AG09309 (cell line): Measurements from ENCODE around the gene PRKN.

Experiments
- DNase-seq: peaks from one replicate; pipeline ENCODE4 v3.0.0-alpha.2; 2010; ENCODE audit warnings: low read depth
- H3K4me3 ChIP-seq: 2 replicates; pipeline ENCODE4 v1.5.1; 2011; ENCODE audit warnings: mild to moderate bottlenecking, low read depth, low read length, moderate library complexity; ENCODE audit not compliant: control insufficient read depth
- CTCF ChIP-seq: IDR thresholded peaks from 2 replicates; pipeline ENCODE4 v1.5.1; 2011; ENCODE audit warnings: mild to moderate bottlenecking, low read depth, low read length, inconsistent platforms; ENCODE audit not compliant: insufficient read depth, control insufficient read depth; ENCODE audit errors: missing control alignments

The PRKN gene

GRCh38 chr6:161622779-161623178 is 1104.8 kb downstream of the PRKN start:
- no peak for DNase-seq
- no peak for TF ChIP-seq CTCF
- no peak overlapping the region for H3K4me3 ChIP-seq

GRCh38 chr6:161618831-161619454 is 1108.6 kb downstream of the PRKN start:
- no peak overlapping the region for H3K4me3 ChIP-seq
- peak; percentile 71 for TF ChIP-seq CTCF
- peak; percentile 40 for DNase-seq

- no peak overlapping the region for H3K4me3 ChIP-seq
- no peak for TF ChIP-seq CTCF
- no peak for DNase-seq
These were observed 1113.9 kb downstream of the PRKN start for GRCh38 chr6:161613711-161614110.

GRCh38 chr6:161608771-161609170 is 1118.8 kb downstream of the PRKN start:
- TF ChIP-seq CTCF: no peak
- no peak for DNase-seq

GRCh38 chr6:161607696-161608297 is 1119.8 kb downstream of the PRKN start:
- TF ChIP-seq CTCF: no peak
- no peak overlapping the region for H3K4me3 ChIP-seq
- DNase-seq: no peak

More at GRCh38 chr6:161608771-161609170, 1118.8 kb downstream of the PRKN start:
- H3K4me3 ChIP-seq: no peak overlapping the region

- H3K4me3 ChIP-seq: no peak overlapping the region
- no peak for DNase-seq
- no peak for TF ChIP-seq CTCF
These were observed 1125.2 kb downstream of the PRKN start for GRCh38 chr6:161602359-161602758.
